Right atrium auricular region (tissue), 2 donors: ENCODE results near the gene GSTT2B. TPM values are rescaled to one million over a fixed set of nuclear protein-coding genes. Genes with fewer than 3 reads are reported as not detected.

Experiments used
- DNase-seq: peaks from one replicate; pipeline ENCODE4 v3.0.0-alpha.2; 2019; ENCODE audit warnings: low spot score
- H3K27ac ChIP-seq, 2 donors: fragments of 200-600 bp; sonication (generic); 1 replicate in 1 of 2; 2 replicates in 1 of 2; pipeline ENCODE4 v1.5.1; 2016 to 2019
- H3K27me3 ChIP-seq, 2 donors: fragments of 200-600 bp; sonication (generic); one replicate each; pipeline versions ENCODE4 v1.5.1 to v1.6.0; 2017 to 2019
- H3K36me3 ChIP-seq: fragments of 200-600 bp; sonication (generic); one replicate; pipeline ENCODE4 v1.5.1; 2016
- H3K4me1 ChIP-seq, 2 donors: fragments of 200-600 bp; sonication (generic); one replicate each; pipeline versions ENCODE4 v1.5.1 to v1.6.0; 2017 to 2019
- H3K4me3 ChIP-seq, 2 donors: fragments of 200-600 bp; sonication (generic); 1 replicate in 1 of 2; 2 replicates in 1 of 2; pipeline ENCODE4 v1.5.1; 2017 to 2019; ENCODE audit warnings: mild to moderate bottlenecking in 1 of 2, moderate library complexity in 1 of 2
- H3K9me3 ChIP-seq, 2 donors: fragments of 200-600 bp; sonication (generic); one replicate each; pipeline ENCODE4 v1.5.1; 2019
- CTCF ChIP-seq, 2 donors: fragments of 200-600 bp; sonication (generic); IDR thresholded peaks; one replicate each; pipeline ENCODE4 v1.5.1; 2019; ENCODE audit warnings: antibody characterized with exemption in 2 of 2
- total RNA-seq, 2 donors: library from RNA; depleted of rRNA; stranded (reverse); fragments of >200 nt; gene quantifications; one replicate each; pipeline ENCODE4 v1.1.0, GENCODE V29; 2016

The GSTT2B gene
- total RNA-seq, 2 donors from 2014 or later = 3.7 to 9.1 TPM

- H3K36me3 ChIP-seq = no peaks in the 10 kb centered on the region
These were observed 45.7 kb downstream of the GSTT2B start for GRCh38 chr22:23915290-23915689.

GRCh38 chr22:23913661-23914353 is 47.2 kb downstream of the GSTT2B start:
- H3K4me1 ChIP-seq = peaks cover 0 to 14% of the 10 kb centered on the region in 2 donors
- no peaks in the 10 kb centered on the region for H3K9me3 ChIP-seq
- peak overlapping the region; percentile 46 to 60 for H3K4me3 ChIP-seq
- H3K27me3 ChIP-seq = no peaks in the 10 kb centered on the region
- TF ChIP-seq CTCF (IDR thresholded peaks at IDR 0.05) = no peak
- H3K27ac ChIP-seq = peak overlapping the region; percentile 78 to 85
- peak; percentile 99 for DNase-seq
- no peaks in the 10 kb centered on the region for H3K36me3 ChIP-seq

More at GRCh38 chr22:23915290-23915689, 45.7 kb downstream of the GSTT2B start:
- Histone ChIP-seq H3K27me3 (no peaks in the 10 kb centered on the region), H3K9me3 (no peaks in the 10 kb centered on the region), H3K27ac (peak overlapping the region in 1 of 2 donors; percentile 85), H3K4me1 (peaks cover 0 to 7% of the 10 kb centered on the region in 2 donors), H3K4me3 (no peak overlapping the region)
- TF ChIP-seq CTCF (IDR thresholded peaks at IDR 0.05) = no peak
- DNase-seq = peak; percentile 26

- H3K4me3 ChIP-seq = peak overlapping the region; percentile 46 to 60
- peaks cover 0 to 16% of the 10 kb centered on the region in 2 donors for H3K4me1 ChIP-seq
- H3K27ac ChIP-seq = peak overlapping the region; percentile 78 to 85
- no peaks in the 10 kb centered on the region for H3K36me3 ChIP-seq
- H3K27me3 ChIP-seq = no peaks in the 10 kb centered on the region
- TF ChIP-seq CTCF (IDR thresholded peaks at IDR 0.05) = no peak
- H3K9me3 ChIP-seq = no peaks in the 10 kb centered on the region
- DNase-seq = peak; percentile 51
These were observed 47.7 kb downstream of the GSTT2B start for GRCh38 chr22:23913306-23913660.

- TF ChIP-seq CTCF (IDR thresholded peaks at IDR 0.05) = no peak
- no peak overlapping the region for H3K27ac ChIP-seq
These were observed 48.6 kb downstream of the GSTT2B start for GRCh38 chr22:23912293-23912903.

GRCh38 chr22:23911318-23911980 is 49.5 kb downstream of the GSTT2B start:
- Histone ChIP-seq H3K27ac (no peak overlapping the region), H3K4me1 (peaks cover 0 to 16% of the 10 kb centered on the region in 2 donors), H3K9me3 (no peaks in the 10 kb centered on the region), H3K36me3 (no peaks in the 10 kb centered on the region), H3K27me3 (no peaks in the 10 kb centered on the region), H3K4me3 (no peak overlapping the region)
- TF ChIP-seq CTCF (IDR thresholded peaks at IDR 0.05) = no peak
- DNase-seq = no peak

More at GRCh38 chr22:23912293-23912903, 48.6 kb downstream of the GSTT2B start:
- Histone ChIP-seq H3K4me1 (peaks cover 0 to 16% of the 10 kb centered on the region in 2 donors), H3K27me3 (no peaks in the 10 kb centered on the region), H3K36me3 (no peaks in the 10 kb centered on the region), H3K9me3 (no peaks in the 10 kb centered on the region), H3K4me3 (no peak overlapping the region)
- peak; percentile 18 for DNase-seq
